T-helper 1 cell treated with Interleukin-12 subunit alpha and Interleukin-12 subunit beta and Interleukin-4 antibody, amounts not matched to agents 30 ng/mL and 1 ng/mL, for 36 hours (primary cell): ENCODE results near the gene ZSCAN21. TPM values are rescaled to one million over a fixed set of nuclear protein-coding genes. Genes with fewer than 3 reads are reported as not detected.

Source experiments
- intact Hi-C: fragments of 100-400 bp; cut with micrococcal nuclease; formaldehyde crosslinking; loops from one replicate; pipeline ENCODE4 v1.15.1; 2024
- total RNA-seq: library from RNA; stranded (reverse); gene quantifications from 2 replicates; pipeline ENCODE4 v1.2.3, GENCODE V29; 2022

ZSCAN21 gene
- total RNA-seq, 1 donor from 2014 or later = 8.7 TPM

DNA sequence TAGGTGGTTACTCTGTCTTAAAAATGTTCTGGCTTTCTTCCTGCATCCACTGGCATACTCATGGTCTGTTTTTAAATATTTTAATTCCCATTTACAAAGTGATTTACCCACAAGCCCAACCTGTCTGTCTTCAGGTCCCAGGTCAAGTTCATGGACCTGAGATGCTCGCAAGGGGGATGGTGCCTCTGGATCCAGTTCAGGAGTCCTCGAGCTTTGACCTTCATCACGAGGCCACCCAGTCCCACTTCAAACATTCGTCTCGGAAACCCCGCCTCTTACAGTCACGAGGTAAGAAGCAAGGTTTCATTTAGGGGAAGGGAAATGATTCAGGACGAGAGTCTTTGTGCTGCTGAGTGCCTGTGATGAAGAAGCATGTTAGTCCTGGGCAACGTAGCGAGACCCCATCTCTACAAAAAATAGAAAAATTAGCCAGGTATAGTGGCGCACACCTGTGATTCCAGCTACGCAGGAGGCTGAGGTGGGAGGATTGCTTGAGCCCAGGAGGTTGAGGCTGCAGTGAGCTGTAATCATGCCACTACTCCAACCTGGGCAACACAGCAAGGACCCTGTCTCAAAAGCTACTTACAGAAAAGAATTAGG, 25.5 kb upstream of the ZSCAN21 start:
- intact Hi-C loops = no loop called here

DNA sequence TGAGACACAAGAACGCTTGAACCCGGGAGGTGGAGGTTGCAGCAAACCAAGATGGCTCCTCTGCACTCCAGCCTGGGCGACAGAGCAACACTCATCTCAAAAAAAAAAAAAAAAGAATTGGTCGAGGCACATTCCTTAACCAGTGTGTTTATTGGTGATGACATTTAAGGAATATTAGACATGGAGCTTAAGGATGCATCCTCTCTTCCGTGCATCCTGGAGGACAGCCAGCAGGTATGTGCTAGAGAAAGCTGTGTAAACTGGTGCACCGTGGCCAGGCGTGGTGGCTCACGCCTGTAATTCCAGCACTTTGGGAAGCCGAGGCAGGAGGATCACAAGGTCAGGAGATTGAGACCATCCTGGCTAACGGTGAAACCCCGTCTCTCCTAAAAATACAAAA, 22.4 kb upstream of the ZSCAN21 start:
- intact Hi-C loops = no loop called here

DNA sequence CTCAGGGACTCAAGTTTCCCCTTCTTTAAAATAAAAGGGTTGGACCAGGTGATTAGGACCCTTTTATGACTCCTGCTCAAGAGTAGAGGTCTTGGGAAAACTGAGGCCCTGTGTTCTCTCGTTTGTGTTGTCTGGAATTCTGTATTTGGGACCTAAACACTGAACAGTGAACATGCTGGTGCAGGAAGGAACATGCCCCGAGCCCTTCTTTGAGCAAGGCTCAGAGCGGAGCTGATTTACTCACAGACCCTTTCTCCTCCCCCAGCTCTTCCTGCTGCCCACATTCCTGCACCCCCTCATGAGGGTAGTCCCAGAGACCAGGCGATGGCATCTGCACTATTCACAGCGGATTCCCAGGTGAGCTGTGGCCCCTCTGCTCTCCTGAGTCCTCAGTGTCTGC, 20.0 kb upstream of the ZSCAN21 start:
- intact Hi-C loops = no loop called here

DNA sequence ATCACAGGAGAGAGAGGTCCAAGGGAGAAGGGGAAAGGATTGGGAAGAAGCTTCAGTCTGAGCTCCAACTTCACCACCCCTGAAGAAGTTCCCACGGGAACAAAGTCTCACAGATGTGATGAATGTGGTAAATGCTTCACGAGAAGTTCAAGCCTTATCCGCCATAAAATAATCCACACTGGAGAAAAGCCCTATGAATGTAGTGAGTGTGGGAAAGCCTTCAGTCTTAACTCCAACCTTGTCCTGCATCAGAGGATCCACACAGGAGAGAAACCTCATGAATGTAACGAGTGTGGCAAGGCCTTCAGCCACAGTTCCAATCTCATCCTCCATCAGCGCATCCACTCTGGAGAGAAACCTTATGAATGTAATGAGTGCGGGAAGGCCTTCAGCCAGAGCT, 16.0 kb upstream of the ZSCAN21 start:
- intact Hi-C loops = no loop called here

DNA sequence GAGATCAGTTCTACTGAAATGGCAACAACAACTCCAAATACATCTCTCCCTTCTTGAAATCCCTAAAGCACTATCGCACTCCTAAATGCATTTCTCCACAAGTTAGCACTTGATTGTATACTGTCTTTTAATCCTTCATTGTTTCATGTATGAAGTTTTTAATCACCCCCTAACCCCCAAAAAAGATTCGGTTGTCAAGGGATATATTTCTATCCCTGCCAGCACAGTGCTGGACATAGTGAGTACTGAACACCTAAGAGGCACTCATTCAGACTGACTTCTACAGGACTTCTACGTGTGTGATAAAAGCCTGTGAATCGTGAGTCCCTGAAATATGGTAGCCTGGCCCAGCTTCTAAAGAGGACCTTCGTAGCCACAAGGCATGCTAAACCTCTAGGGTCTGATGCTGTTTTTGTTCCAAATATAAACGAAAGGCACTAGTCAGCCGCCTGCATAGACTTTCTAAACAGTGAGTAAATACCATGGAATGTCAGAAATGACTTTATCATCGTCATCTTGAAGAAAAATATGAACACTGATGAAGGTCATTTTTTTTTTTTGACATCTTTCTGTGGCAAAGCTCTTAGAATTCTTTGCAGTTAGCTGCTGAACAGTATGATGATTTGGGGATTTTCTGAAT, 14.6 kb upstream of the ZSCAN21 start:
- intact Hi-C loops = no loop called here

DNA sequence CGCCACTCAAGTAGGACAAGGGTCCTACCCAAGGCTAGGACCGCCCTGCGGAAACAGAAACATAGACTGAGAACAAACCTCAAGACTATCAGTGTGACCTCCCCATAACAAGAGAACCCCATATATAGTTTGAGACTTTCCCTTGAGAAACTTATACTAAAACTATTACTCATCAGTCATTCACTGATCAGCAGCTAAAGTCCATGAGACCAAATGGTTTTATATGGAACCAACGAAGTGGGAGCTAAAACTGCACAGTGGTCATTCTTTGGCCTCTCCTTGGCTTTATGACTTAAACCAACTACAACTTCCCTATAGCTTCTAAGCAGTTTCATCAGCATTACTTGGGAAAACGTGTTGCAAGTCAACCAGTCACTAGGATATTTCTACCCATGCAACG, 13.7 kb upstream of the ZSCAN21 start:
- intact Hi-C loops = no loop called here

DNA sequence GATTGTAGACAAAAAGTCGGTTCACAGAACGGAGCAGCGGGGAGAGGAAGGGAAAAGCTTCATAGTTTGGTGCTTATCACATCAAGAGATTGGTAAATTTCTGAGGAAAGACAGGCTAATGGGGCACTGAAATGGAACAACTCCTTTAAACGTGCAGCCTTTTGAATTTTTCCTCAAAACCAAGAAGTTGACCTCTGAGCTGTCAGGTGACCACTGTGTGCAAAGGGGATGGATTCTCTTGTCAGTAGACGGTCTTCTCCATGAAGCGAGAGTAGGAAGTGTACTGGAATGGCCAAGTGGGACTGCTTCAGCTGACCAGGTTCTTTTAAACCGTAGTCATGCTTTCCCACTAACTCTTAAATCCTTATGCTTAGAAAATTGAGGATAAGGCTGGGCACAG, 11.2 kb upstream of the ZSCAN21 start:
- intact Hi-C loops = no loop called here

DNA sequence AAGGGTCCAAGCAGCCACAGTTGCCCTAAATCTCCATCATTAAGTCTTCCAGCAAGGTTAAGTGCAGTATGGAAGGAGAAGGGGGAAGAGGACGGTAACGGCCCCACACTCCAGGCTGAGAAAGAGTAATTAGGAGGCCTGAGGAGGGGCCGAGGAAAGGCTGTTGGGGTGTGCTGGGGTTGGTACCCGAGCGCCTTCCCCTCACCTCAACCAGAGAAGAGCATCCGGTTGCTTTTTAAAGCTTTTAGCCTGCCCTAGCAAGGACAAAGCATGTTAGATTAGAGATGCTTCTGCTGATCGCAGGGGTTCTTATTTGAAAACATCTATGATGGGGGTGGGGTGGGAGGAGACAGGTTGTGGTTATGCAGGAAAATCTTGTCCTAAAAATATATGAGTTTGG, 9.0 kb upstream of the ZSCAN21 start:
- intact Hi-C loops = no loop called here

DNA sequence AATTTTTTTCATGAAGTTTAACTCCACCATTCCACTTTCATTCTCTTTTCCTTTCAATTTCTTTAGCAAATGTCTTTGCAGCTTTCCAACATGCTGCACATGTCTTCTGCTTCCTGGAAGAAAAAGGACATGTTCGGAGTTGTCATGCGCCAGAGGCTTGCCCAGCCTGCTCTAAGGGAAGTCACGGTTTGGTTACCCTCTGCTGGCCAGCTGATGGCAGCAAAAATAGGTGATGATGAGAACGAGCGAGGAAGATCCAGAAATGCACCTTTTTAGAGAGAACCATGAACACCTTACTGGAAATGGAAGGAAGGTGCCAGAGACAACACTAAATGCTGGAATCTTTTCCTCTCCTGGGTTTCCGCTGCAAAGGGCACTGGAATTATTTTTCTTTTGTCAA, 4.9 kb upstream of the ZSCAN21 start:
- intact Hi-C loops = no loop called here

DNA sequence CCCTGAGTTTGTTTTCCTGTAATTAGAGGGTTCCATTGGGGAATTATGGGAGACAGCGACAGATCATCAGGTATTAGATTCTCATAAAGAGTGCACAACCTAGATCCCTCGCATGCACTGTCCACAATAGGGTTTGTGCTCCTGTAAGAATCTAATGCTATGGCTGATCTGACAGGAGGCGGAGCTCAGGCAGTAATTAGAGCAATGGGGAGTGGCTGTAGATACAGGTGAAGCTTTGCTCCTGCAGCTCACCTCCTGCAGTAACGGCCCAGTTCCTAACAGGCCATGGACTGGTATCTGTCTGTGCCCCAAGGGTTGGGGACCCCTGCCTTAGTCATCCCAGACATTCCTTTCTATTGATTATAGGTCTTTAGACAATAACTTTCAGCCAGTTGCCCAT, 894 bp upstream of the ZSCAN21 start:
- intact Hi-C loops = loop anchor here (1.0 to 2.0 kb wide), 6 partner anchors 33 to 380 kb away; partner anchors contain the start of genes AP4M1, MCM7, TRIM4 and ZCWPW1

DNA sequence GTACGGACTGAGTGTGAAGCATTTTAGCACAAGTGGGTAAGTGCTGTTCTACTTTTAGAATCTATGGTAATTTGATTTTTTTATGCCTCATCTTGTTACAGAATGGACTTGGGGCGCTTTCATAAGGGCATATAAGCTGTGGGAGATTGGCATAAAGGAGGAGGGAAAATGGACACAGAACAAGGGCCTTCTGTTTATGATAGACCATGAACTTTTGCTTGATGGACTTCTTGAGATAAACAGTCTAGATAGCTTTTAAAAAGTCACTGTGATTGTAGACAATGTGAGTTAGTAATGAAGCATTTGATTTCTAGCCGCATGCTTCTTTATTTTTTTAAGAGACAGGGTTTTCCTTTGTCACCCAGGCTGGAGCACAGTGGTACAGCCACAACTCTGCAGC, 2.0 kb downstream of the ZSCAN21 start:
- intact Hi-C loops = no loop called here

DNA sequence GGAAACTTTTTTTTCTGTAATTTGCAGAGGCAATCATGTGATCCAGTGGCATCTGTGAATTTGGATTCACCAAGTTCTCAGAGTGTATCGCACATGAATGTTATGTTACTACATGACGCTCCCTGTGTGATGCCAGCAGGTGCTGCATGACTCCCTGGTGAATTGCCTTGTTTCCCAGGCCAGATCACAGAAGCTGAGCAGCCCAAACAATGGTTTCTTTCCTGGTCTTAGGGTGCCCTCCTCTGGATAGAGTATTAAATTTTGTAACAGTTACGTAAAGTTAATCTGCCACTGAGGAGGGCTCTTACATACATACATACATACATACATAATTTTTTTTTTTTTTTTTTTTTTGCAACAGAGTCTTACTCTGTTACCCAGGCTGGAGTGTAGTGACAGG, 3.6 kb downstream of the ZSCAN21 start:
- intact Hi-C loops = loop anchor here (1.0 kb wide), 3 partner anchors 59 to 140 kb away; no protein-coding TSS in a partner anchor

DNA sequence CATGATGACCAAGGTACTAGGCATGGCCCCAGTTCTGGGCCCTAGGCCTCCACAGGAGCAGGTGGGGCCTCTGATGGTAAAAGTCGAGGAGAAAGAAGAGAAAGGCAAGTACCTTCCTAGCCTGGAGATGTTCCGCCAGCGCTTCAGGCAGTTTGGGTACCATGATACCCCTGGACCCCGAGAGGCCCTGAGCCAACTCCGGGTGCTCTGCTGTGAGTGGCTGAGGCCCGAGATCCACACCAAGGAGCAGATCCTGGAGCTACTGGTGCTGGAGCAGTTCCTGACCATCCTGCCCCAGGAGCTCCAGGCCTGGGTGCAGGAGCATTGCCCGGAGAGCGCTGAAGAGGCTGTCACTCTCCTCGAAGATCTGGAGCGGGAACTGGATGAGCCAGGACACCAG, 7.4 kb downstream of the ZSCAN21 start:
- intact Hi-C loops = no loop called here

DNA sequence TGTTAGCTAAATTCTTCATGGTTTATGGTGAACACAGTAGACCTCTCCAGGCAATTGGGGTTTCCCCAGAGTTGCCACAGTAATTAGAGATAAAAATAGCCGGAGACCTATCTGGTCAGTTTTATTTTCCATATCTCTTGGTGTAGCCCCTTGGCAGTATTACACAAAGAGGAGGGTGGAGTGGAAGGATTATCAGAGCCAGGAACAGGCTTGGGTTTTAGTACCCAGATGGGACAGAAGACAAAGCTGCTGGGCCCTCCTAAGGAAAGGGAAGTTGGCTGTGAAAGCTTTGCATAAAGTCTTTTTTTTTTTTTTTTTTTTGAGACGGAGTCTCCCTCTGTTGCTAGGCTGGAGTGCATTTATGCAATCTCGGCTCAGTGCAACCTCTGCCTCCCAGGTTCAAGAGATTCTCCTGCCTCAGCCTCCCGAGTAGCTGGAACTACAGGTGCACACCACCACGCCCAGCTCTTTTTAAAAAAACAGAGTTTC, 9.7 kb downstream of the ZSCAN21 start:
- intact Hi-C loops = no loop called here

DNA sequence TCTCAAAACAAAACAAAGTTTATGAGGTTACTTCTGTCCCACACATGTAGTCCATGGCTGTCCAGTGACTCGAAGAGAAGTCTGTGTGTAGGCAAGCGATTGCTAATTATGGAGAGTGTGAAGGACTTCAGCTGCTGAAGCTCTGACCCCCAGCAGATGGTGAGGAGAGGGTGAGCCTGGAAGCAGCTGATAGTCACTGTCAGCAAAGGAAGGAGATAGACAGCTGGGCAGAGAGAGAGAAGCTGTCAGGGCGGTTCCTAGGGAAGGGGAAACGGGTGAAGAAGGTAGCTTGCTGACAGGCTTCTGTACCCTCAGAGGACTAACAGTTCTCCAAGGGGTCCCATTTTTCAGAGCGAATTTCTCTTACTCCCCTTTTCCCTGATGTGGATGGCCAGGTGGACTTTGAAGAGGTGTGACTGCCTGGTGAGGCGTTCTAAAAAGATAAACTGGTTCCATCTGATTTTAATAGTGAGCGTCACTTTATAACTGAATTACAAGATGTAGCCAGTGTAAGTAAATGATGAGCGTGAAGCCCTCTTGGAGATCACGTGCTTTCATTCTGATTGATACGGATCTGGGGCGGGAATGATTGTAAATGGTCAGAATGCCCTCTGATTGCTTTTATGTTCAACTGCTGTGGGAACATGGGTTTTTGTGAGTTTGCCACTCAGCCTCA, 12.1 kb downstream of the ZSCAN21 start:
- intact Hi-C loops = no loop called here

DNA sequence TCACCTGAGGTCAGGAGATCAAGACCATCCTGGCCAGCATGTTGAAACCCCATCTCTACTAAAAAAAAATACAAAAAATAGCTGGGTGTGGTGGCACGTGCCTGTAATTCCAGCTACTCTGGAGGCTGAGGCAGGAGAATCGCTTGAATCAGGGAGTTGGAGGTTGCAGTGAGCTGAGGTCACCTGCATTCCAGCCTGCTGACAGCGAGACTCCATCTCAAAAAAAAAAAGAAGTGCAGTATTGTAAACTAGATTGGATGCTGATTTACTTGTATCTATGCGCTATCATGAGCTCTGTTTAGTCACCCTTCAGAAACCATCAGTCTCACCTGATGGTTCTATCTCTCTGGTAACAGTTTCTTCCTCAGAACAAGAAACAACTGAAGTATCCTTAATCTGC, 13.8 kb downstream of the ZSCAN21 start:
- intact Hi-C loops = no loop called here

DNA sequence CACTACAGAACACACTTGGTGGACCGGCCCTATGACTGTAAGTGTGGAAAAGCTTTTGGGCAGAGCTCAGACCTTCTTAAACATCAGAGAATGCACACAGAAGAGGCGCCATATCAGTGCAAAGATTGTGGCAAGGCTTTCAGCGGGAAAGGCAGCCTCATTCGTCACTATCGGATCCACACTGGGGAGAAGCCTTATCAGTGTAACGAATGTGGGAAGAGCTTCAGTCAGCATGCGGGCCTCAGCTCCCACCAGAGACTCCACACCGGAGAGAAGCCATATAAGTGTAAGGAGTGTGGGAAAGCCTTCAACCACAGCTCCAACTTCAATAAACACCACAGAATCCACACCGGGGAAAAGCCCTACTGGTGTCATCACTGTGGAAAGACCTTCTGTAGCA, 14.6 kb downstream of the ZSCAN21 start:
- intact Hi-C loops = no loop called here

DNA sequence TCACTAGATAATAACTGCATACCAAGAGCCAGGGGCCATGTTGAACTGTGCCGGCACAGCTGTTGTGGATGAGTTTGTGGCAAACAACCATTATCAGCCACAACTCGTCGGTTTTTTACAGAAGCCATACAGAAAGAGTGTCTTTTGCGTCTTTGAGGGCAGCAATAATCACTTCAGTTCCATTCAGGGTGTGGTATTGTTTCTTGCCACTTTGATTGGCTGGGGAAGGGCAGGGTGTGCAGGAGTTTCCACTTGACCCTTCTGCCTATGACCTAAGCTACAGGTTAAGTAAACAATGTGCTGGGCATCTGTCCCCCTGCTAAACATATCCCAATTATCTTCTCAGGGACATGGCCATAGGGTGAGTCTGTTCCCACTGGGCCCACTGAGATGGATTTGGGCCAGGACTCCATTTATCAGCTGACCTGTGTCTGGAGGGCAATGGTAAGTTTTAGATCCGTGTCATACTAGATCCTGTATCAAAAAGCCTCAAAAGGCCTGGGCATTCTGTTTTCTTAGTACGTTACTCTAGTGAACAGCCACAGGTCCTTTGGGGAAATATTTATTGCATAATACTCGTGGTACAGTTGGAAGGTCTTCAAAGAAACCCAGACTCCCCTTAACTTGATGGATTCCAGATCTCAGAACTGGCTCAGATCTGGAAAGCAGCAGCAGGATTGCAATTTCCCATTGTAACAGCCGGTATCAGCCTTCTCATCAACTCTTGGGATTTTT, 16.0 kb downstream of the ZSCAN21 start:
- intact Hi-C loops = no loop called here

DNA sequence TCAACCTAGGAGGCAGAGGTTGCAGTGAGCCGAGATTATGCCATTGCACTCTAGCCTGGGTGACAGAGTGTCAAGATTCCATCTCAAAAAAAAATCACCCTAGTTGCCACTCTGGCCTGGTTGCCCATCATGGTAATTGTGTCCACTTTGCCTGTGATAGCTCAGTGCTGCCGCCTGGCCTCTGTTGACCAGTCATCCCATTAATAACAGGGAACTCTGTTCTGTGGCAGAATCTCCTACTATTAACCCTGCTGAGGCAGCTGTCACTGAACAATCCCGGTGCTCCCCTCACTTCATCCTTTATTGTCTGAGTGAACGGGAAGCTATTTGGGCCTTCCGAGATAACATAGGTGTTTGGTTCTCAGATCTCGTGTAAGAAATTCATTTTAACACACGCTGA, 17.4 kb downstream of the ZSCAN21 start:
- intact Hi-C loops = no loop called here

DNA sequence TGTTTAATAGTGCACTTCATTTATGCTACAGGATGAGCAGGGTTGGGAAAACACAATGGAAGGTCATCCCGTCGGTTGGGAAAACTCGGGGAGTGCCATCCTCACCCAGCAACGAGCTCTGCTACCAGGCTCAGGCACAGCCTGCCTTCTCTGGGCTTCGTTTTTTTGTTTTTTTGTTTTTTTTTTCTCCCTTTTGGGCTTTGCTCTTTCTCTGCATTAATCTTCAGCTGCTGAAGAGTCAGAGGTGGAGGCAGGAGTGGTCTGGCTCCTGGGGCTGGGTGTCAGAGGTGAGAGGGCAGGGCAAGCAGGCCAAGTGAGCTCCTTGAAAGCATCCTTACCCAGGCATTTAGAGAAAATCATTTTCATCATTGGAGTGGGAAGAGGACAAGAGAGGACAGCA, 20.4 kb downstream of the ZSCAN21 start:
- intact Hi-C loops = no loop called here

DNA sequence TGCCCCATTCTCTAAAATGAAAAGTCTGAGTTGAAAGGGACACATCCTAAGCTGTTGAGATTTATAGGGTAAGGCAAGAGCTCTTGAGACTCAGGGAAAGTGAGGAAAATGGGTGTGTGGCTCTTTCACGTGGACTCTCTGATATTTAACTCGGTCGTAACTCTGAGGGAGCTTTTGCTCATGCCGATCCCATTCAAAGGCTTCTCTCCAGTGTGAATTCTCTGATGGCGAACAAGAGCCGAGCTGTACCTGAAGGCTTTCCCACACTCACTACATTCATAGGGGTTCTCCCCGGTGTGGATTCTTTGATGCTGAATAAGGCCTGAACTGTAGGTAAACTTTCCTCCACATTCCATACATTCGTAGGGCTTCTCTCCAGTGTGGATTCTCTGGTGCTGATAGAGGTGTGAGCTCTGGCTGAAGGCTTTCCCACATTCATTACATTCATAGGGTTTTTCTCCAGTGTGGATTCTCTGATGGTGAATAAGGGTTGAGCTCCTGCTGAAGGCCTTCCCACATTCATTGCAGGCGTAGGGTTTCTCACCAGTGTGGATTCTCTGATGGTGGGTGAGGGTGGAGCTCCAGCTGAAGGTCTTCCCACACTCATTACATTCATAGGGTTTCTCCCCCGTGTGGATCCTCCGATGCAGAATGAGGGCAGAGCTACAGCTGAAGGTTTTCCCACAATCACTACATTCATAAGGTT, 21.6 kb downstream of the ZSCAN21 start:
- intact Hi-C loops = no loop called here
